Parathyroid adenoma (tissue), 2 donors: ENCODE measurements around the gene TIMP2.

Experiments
- H2AFZ ChIP-seq: fragments of 300-600 bp; sonication (generic); one replicate; pipeline ENCODE4 v1.7.0; 2017; ENCODE audit warnings: antibody characterized with exemption, mild to moderate bottlenecking
- H3K27ac ChIP-seq: fragments of 300-600 bp; sonication (generic); one replicate; pipeline ENCODE4 v1.7.0; 2017
- H3K27me3 ChIP-seq: fragments of 300-600 bp; sonication (generic); one replicate; pipeline ENCODE4 v1.7.0; 2017; ENCODE audit warnings: low read length; ENCODE audit not compliant: control insufficient read depth, insufficient read depth
- H3K36me3 ChIP-seq: fragments of 300-600 bp; sonication (generic); one replicate; pipeline ENCODE4 v1.7.0; 2017; ENCODE audit warnings: low read length; ENCODE audit not compliant: control insufficient read depth, insufficient read depth
- H3K4me1 ChIP-seq: fragments of 300-600 bp; sonication (generic); one replicate; pipeline ENCODE4 v1.7.0; 2017; ENCODE audit warnings: control low read depth
- H3K4me2 ChIP-seq: fragments of 300-600 bp; sonication (generic); one replicate; pipeline ENCODE4 v1.7.0; 2017; ENCODE audit warnings: low read length
- H3K4me3 ChIP-seq: fragments of 300-600 bp; sonication (generic); one replicate; pipeline ENCODE4 v1.7.0; 2017; ENCODE audit warnings: low read depth, low read length
- H3K79me2 ChIP-seq: fragments of 300-600 bp; sonication (generic); one replicate; pipeline ENCODE4 v1.7.0; 2017; ENCODE audit warnings: control low read depth
- H3K9ac ChIP-seq: fragments of 300-600 bp; sonication (generic); one replicate; pipeline ENCODE4 v1.7.0; 2017; ENCODE audit warnings: mild to moderate bottlenecking
- H3K9me3 ChIP-seq: fragments of 300-600 bp; sonication (generic); one replicate; pipeline ENCODE4 v1.7.0; 2017; ENCODE audit warnings: low read length; ENCODE audit not compliant: control insufficient read depth
- CTCF ChIP-seq: fragments of 300-600 bp; sonication (generic); IDR thresholded peaks from one replicate; pipeline ENCODE4 v1.7.0; 2017; ENCODE audit warnings: antibody characterized with exemption, mild to moderate bottlenecking
- donor health status: primary hyperparathyroidism.

The TIMP2 gene

GRCh38 chr17:78934681-78935418 lies 9.7 kb upstream of the TIMP2 start:
- Histone ChIP-seq H3K4me2 (peak overlapping the region; percentile 9), H3K9ac (no peak overlapping the region), H3K27ac (peak overlapping the region; percentile 72), H2AFZ (peak overlapping the region; percentile 76), H3K4me1 (peaks cover 18% of the 10 kb centered on the region), H3K79me2 (no peaks in the 10 kb centered on the region), H3K36me3 (no peaks in the 10 kb centered on the region), H3K4me3 (no peak overlapping the region), H3K27me3 (no peaks in the 10 kb centered on the region), H3K9me3 (no peaks in the 10 kb centered on the region)
- TF ChIP-seq CTCF = no peak

- H3K4me3 ChIP-seq = no peak overlapping the region
- H3K27me3 ChIP-seq = no peaks in the 10 kb centered on the region
- peak overlapping the region; percentile 76 for H2AFZ ChIP-seq
- H3K4me2 ChIP-seq = peak overlapping the region; percentile 9
- H3K4me1 ChIP-seq = peaks cover 10% of the 10 kb centered on the region
- H3K9ac ChIP-seq = no peak overlapping the region
- no peaks in the 10 kb centered on the region for H3K79me2 ChIP-seq
- peak overlapping the region; percentile 72 for H3K27ac ChIP-seq
- no peak for TF ChIP-seq CTCF
- no peaks in the 10 kb centered on the region for H3K36me3 ChIP-seq
- H3K9me3 ChIP-seq = no peaks in the 10 kb centered on the region
Observed at GRCh38 chr17:78933959-78934568, 8.9 kb upstream of the TIMP2 start.

GRCh38 chr17:78933025-78933958 lies 8.1 kb upstream of the TIMP2 start:
- H3K79me2 ChIP-seq = no peaks in the 10 kb centered on the region
- H3K4me1 ChIP-seq = peaks cover 9% of the 10 kb centered on the region
- no peak overlapping the region for H3K4me3 ChIP-seq
- H3K27ac ChIP-seq = peak overlapping the region; percentile 72
- H2AFZ ChIP-seq = peak overlapping the region; percentile 76
- no peaks in the 10 kb centered on the region for H3K36me3 ChIP-seq
- H3K27me3 ChIP-seq = no peaks in the 10 kb centered on the region
- no peaks in the 10 kb centered on the region for H3K9me3 ChIP-seq
- no peak for TF ChIP-seq CTCF
- no peak overlapping the region for H3K9ac ChIP-seq
- peak overlapping the region; percentile 9 for H3K4me2 ChIP-seq

GRCh38 chr17:78929908-78930775 lies 5.0 kb upstream of the TIMP2 start:
- H3K27ac ChIP-seq = no peak overlapping the region
- no peak for TF ChIP-seq CTCF
- H3K9me3 ChIP-seq = no peaks in the 10 kb centered on the region
- no peak overlapping the region for H3K4me3 ChIP-seq
- H3K4me2 ChIP-seq = no peak overlapping the region
- H3K27me3 ChIP-seq = no peaks in the 10 kb centered on the region
- no peaks in the 10 kb centered on the region for H3K36me3 ChIP-seq
- peaks cover 9% of the 10 kb centered on the region for H3K4me1 ChIP-seq
- no peak overlapping the region for H3K9ac ChIP-seq
- no peak overlapping the region for H2AFZ ChIP-seq
- no peaks in the 10 kb centered on the region for H3K79me2 ChIP-seq
